ENCODE measurements around the gene CDHR2. TPM values are rescaled to one million over a fixed set of nuclear protein-coding genes. Genes with fewer than 3 reads are reported as not detected.

CDHR2 gene
- total RNA-seq, 3 donors from 2014 or later = 69.0 to 184 (median 107) TPM

GRCh38 chr5:176633598-176633997 lies 84.5 kb downstream of the CDHR2 start:
- DNase-seq (no peak), ATAC-seq (no peak)
- Histone ChIP-seq H3K9me3 (no peaks in the 10 kb centered on the region), H3K4me3 (no peak overlapping the region), H3K36me3 (ENCODE audit: low read depth) (no peaks in the 10 kb centered on the region), H3K4me1 (ENCODE audit: low read depth) (peaks cover 12% of the 10 kb centered on the region)
- intact Hi-C loops (cut with DNase I, micrococcal nuclease) = no loop called here
- no peak for TF ChIP-seq CTCF (IDR thresholded peaks at IDR 0.05)

- no peak for TF ChIP-seq CTCF (IDR thresholded peaks at IDR 0.05)
- Histone ChIP-seq H3K36me3 (ENCODE audit: low read depth) (no peaks in the 10 kb centered on the region), H3K4me3 (no peak overlapping the region), H3K9me3 (no peaks in the 10 kb centered on the region), H3K4me1 (ENCODE audit: low read depth) (no peaks in the 10 kb centered on the region)
- no peak for ATAC-seq
- no peak for DNase-seq
- intact Hi-C loops (cut with DNase I, micrococcal nuclease) = no loop called here
Observed at GRCh38 chr5:176636426-176636825, 87.3 kb downstream of the CDHR2 start.

DNA sequence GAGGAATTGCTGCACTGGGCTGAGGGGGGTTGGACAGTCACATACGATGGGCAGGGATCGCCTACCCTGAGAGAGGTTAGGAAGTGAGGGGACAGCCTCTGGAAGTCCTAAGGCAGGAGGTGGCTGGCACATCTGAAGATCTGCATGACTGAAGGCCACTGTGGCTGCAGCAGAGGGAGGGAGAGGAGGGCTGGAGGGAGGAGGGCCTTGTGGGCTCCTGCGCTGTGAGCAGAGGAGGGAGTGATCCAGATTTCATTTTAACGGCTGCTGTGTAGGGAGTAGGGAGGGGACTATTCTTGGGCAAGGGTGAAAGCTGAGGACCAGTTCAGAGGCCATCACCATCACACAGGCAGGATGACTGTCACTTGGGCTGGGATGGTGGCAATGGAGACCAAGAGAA lies 88.4 kb downstream of the CDHR2 start:
- intact Hi-C loops (cut with DNase I, micrococcal nuclease) = no loop called here
- ATAC-seq = no peak

DNA sequence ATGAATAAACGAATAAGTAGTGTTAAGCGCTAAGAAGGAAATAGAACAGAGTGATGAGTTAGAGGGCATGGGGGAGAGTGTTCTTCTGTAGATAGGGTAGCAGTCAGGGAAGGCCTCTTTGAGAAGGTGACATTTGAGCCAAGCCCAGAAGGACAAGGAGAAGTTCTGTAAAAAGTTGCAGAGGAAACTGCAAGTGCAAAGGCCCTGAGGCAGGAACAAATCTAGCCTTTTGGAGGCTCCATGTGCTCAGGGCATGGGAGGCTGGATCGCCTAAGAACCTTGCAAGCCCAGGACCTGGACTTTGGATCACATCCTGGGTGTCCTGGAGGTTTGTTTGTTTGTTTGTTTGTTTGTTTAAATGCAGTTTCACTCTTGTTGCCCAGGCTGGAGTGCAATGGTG lies 89.3 kb downstream of the CDHR2 start:
- no peak for DNase-seq
- Histone ChIP-seq H3K36me3 (ENCODE audit: low read depth) (no peaks in the 10 kb centered on the region), H3K9me3 (no peaks in the 10 kb centered on the region), H3K4me3 (no peak overlapping the region), H3K4me1 (ENCODE audit: low read depth) (no peaks in the 10 kb centered on the region)
- intact Hi-C loops (cut with DNase I, micrococcal nuclease) = no loop called here
- ATAC-seq = no peak
- TF ChIP-seq CTCF (IDR thresholded peaks at IDR 0.05) = no peak

More for the DNA sequence above, 88.4 kb downstream of the CDHR2 start:
- Histone ChIP-seq H3K9me3 (no peaks in the 10 kb centered on the region), H3K36me3 (ENCODE audit: low read depth) (no peaks in the 10 kb centered on the region), H3K4me1 (ENCODE audit: low read depth) (no peaks in the 10 kb centered on the region), H3K4me3 (no peak overlapping the region)
- TF ChIP-seq CTCF (IDR thresholded peaks at IDR 0.05) = no peak
- no peak for DNase-seq

- intact Hi-C loops (cut with DNase I, micrococcal nuclease) = no loop called here
- no peaks in the 10 kb centered on the region for H3K4me1 ChIP-seq (ENCODE audit: low read depth)
- DNase-seq (no peak), ATAC-seq (no peak)
- H3K36me3 ChIP-seq (ENCODE audit: low read depth) = no peaks in the 10 kb centered on the region
- H3K9me3 ChIP-seq = no peaks in the 10 kb centered on the region
- H3K4me3 ChIP-seq = no peak overlapping the region
- TF ChIP-seq CTCF (IDR thresholded peaks at IDR 0.05) = no peak
Observed at GRCh38 chr5:176639208-176639607, 90.1 kb downstream of the CDHR2 start.

GRCh38 chr5:176639981-176640380 lies 90.8 kb downstream of the CDHR2 start:
- DNase-seq (peak in 1 of 3 donors; percentile 23), ATAC-seq (no peak)
- Histone ChIP-seq H3K36me3 (ENCODE audit: low read depth) (no peaks in the 10 kb centered on the region), H3K9me3 (no peaks in the 10 kb centered on the region), H3K4me1 (ENCODE audit: low read depth) (no peaks in the 10 kb centered on the region), H3K4me3 (no peak overlapping the region)
- no peak for TF ChIP-seq CTCF (IDR thresholded peaks at IDR 0.05)
- intact Hi-C loops (cut with DNase I, micrococcal nuclease) = no loop called here
